Measurements from ENCODE around the gene IRF2.

The IRF2 gene

GRCh38 chr4:184427687-184428086 lies 46.7 kb downstream of the IRF2 start:
- no peak for DNase-seq

GRCh38 chr4:184427093-184427492 lies 47.3 kb downstream of the IRF2 start:
- DNase-seq: no peak

- DNase-seq: no peak
Measured at GRCh38 chr4:184424993-184425758, 49.2 kb downstream of the IRF2 start.

GRCh38 chr4:184424279-184424678 lies 50.1 kb downstream of the IRF2 start:
- DNase-seq: no peak

GRCh38 chr4:184423003-184423686 lies 51.2 kb downstream of the IRF2 start:
- DNase-seq: no peak

GRCh38 chr4:184422378-184422777 lies 52.0 kb downstream of the IRF2 start:
- no peak for DNase-seq

- DNase-seq: no peak
Measured at GRCh38 chr4:184421533-184422155, 52.7 kb downstream of the IRF2 start.

GRCh38 chr4:184420881-184421416 lies 53.4 kb downstream of the IRF2 start:
- DNase-seq: no peak

GRCh38 chr4:184420402-184420801 lies 53.9 kb downstream of the IRF2 start:
- DNase-seq: no peak

- no peak for DNase-seq
Measured at GRCh38 chr4:184419976-184420375, 54.4 kb downstream of the IRF2 start.

- DNase-seq: no peak
Measured at GRCh38 chr4:184417802-184418511, 56.4 kb downstream of the IRF2 start.

GRCh38 chr4:184416913-184417734 lies 57.2 kb downstream of the IRF2 start:
- DNase-seq: no peak

GRCh38 chr4:184415071-184415470 lies 59.3 kb downstream of the IRF2 start:
- DNase-seq: no peak

GRCh38 chr4:184413261-184414046 lies 60.9 kb downstream of the IRF2 start:
- DNase-seq: no peak

GRCh38 chr4:184410748-184411147 lies 63.6 kb downstream of the IRF2 start:
- DNase-seq: no peak

GRCh38 chr4:184409911-184410692 lies 64.2 kb downstream of the IRF2 start:
- DNase-seq: no peak

- no peak for DNase-seq
Measured at GRCh38 chr4:184409502-184409901, 64.8 kb downstream of the IRF2 start.

- DNase-seq: no peak
Measured at GRCh38 chr4:184408684-184409081, 65.7 kb downstream of the IRF2 start.

- DNase-seq: no peak
Measured at GRCh38 chr4:184408021-184408683, 66.2 kb downstream of the IRF2 start.

GRCh38 chr4:184406958-184407391 lies 67.4 kb downstream of the IRF2 start:
- no peak for DNase-seq

Data from retina (tissue), 1 donor.